ENCODE results near the gene PPP6R1. TPM values are rescaled to one million over a fixed set of nuclear protein-coding genes. Genes with fewer than 3 reads are reported as not detected.

Gene PPP6R1
- total RNA-seq, 4 donors from 2014 or later: 27.8 to 43.6 (median 35.5) TPM

DNA sequence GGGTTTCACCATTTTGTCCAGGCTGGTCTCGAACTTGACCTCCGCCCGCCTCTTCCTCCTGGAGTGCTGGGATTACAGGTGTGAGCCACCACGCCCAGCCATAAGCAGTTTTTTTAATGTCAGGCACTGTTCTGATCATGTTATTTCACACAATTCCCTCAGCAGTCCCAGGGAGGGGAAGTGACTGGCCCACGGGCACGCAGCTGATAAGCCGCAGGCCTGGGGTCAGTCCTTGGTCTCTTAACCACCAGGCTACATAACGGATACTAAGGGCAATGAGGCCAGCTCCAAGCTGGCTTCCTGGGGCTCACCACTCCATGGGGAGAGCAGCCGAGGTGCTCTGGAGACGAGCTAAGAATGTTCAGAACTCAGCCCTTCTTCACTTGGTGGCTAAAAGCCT, 38.5 kb upstream of the PPP6R1 start:
- TF ChIP-seq, protein P1, sequence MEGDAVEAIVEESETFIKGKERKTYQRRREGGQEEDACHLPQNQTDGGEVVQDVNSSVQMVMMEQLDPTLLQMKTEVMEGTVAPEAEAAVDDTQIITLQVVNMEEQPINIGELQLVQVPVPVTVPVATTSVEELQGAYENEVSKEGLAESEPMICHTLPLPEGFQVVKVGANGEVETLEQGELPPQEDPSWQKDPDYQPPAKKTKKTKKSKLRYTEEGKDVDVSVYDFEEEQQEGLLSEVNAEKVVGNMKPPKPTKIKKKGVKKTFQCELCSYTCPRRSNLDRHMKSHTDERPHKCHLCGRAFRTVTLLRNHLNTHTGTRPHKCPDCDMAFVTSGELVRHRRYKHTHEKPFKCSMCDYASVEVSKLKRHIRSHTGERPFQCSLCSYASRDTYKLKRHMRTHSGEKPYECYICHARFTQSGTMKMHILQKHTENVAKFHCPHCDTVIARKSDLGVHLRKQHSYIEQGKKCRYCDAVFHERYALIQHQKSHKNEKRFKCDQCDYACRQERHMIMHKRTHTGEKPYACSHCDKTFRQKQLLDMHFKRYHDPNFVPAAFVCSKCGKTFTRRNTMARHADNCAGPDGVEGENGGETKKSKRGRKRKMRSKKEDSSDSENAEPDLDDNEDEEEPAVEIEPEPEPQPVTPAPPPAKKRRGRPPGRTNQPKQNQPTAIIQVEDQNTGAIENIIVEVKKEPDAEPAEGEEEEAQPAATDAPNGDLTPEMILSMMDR (IDR thresholded peaks at IDR 0.05): no peak
- ATAC-seq (ENCODE audit: low FRiP score) (no peak), DNase-seq (ENCODE audit: low spot score) (no peak)

DNA sequence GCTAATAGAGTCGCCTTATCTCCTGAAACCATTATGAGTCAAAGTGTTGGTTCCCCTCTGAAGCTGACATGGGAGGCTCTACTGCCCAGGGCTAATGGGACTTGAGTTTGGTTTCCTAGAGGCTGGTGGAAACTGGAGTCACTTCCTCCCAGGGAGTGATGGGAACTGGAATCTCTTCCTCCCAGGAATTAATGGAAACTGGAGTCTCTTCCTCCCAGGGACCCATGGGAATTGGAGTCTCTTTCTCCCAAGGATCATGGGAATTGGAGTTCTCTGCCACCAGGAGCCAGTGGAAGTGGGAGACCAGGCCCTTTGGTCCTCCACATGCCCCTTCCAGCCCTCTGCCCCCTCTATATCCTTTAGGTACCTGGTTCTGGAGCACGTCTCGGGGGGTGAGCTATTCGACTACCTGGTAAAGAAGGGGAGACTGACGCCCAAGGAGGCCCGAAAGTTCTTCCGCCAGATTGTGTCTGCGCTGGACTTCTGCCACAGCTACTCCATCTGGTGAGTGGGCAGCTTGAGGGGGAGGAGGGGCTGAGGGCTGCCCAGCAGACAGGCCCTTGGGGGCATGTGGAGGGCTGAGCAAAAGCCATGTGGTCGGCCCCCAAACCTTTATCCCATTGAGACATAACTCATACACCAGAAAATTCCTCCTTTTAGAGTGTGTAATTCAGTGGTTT, 30.4 kb upstream of the PPP6R1 start:
- TF ChIP-seq, protein P1 (IDR thresholded peaks at IDR 0.05): no peak
- DNase-seq (ENCODE audit: low spot score) (no peak), ATAC-seq (ENCODE audit: low FRiP score) (no peak)

DNA sequence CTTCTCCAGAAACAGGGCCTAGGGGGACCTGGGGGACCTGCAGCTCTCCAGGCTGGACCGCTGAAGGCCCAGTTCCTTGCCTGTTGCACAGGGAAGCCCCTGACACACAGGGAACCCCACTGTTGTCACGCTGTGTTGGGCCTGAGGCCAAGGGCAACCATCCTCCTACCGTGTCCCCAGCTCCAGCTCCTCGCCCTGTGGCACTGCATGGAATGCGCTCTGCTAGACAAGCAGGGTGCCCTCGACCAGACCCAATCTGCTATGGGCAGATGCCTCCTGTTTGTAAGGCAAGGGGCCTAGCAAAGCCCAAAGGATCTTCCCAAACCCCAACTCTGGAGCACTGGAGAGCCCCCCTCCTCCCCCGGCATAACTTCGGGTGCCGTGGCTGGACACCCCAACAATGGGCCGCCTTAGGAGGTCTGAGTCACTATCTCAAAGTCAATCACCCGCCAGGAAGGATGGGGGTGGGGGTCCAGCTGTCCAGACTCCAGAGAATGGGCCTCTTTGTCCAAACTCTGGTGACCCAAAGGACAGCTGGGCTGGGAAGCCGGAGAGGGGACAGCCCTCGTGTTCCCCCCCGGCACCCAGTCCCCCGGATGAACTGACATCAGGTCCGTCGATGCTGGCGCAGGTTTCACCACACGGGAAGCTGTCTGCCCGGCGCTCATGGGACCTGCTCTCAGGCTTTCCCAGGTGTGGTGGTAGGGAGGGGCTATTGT, 28.7 kb upstream of the PPP6R1 start:
- ATAC-seq (ENCODE audit: low FRiP score) (no peak), DNase-seq (ENCODE audit: low spot score) (no peak)
- TF ChIP-seq, protein P1 (IDR thresholded peaks at IDR 0.05): no peak

DNA sequence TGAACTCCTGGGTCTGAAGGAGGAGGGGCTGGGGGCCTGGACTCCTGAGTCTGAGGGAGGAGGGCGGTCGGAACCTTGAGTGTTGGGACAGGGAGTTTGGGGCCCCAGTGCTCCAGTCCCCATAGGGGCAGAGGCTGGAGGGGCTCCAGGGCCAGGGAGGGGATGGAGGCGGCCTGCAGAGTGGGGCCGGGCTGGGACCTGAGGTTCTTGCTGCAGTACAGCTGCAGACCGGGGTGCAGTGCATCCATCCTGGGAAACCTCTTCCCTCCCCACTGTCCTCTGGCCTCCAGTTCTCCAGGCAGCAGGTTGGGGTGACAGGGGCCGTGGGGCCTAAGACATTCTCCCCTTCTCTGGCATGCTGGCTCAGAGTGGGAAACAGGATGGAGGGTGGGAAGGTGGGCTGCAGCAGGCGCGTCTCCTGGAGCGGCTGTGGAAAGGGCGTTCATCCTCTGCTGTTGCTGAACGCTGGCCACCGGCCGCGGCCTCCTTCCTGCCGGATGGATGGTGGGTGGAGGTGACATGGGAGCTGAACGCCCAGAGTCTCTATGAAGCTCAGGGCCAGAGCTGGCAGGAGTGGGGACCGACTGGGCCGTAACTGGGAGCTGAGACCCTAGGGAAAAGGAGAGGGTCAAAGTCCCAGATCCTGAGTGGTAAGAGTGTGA, 26.5 kb upstream of the PPP6R1 start:
- no peak for DNase-seq (ENCODE audit: low spot score)
- ATAC-seq (ENCODE audit: low FRiP score): no peak
- TF ChIP-seq, protein P1 (IDR thresholded peaks at IDR 0.05): no peak

DNA sequence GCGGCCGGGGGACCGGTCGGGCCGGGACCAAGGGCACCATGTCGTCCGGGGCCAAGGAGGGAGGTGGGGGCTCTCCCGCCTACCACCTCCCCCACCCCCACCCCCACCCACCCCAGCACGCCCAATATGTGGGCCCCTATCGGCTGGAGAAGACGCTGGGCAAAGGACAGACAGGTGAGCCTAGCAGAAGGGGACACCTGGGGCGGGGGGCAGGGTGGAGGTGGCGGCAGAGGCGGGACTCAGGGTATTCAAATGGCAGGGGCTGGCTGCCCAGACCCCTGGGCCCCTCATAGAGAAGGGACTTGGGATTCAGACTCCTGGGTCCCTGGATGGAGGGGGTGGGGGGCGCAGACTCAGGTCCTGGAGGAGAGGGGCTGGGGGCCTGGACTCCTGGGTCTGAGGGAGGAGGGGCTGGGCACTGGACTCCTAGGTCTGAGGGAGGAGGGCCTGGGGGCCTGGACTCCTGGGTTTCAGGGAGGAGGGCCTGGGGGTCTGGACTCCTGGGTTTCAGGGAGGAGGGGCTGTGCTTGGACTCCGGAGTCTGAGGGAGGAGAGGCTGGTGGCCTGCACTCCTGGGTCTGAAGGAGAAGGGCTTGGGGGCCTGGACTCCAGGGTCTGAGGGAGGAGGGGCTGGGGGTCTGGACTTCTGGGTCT, 25.7 kb upstream of the PPP6R1 start:
- no peak for ATAC-seq (ENCODE audit: low FRiP score)
- TF ChIP-seq, protein P1 (IDR thresholded peaks at IDR 0.05): no peak
- no peak for DNase-seq (ENCODE audit: low spot score)

DNA sequence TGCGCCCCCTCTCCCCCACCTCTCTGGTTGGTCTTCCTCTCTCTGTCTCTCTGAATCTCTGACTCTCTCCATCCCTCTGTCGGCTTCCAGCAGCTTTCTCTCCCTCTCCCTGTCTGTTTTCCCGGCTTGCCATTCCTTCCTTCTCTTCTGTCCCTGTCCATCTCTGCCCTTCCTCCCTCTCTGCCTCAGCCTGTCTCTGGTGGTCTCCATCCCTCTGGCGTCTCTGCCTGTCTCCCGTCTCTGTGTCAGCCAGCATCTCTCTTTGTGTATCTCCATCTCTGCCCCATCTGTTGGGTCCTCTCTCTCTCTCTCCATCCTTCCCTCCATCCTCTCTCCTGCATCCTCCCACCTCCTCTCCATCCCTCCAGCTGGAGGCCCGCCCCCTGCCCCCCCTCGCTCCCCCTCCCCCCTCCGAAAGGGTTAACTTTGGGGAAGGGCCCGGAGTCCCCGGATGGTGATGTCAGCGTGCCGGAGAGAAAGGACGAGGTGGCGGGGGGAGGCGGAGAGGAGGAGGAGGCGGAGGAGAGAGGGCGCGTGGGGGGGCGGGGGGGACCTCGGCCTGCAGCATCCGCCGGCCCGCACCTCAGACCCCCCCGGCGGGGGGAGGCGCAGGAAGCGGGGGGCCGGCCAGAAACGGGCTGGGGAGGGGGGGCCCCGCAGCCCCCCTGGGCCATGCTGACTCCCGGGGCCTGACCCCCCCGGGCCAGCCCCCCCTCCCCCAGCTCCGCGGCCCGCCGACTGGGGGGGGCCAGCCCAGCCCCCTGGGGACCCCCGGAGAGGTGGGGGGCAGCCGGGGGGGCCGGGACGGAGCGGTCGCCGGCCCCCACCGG, 24.9 kb upstream of the PPP6R1 start, which contains the start of gene BRSK1:
Gene BRSK1, plus strand, starts transcription at position 450 of the 830 bp plus-strand sequence. CDS start 446 bp downstream, outside the sequence.
- TF ChIP-seq, protein P1 (IDR thresholded peaks at IDR 0.05): no peak
- DNase-seq (ENCODE audit: low spot score) (no peak), ATAC-seq (ENCODE audit: low FRiP score) (no peak)
